ENCODE data around the gene MOB3B. TPM values are rescaled to one million over a fixed set of nuclear protein-coding genes. Genes with fewer than 3 reads are reported as not detected.

MOB3B gene
- total and polyA plus RNA-seq, 2 donors (not counting 1 experiment from before 2014, with no cell fraction given), result under 0.01 to 0.15 TPM

DNA sequence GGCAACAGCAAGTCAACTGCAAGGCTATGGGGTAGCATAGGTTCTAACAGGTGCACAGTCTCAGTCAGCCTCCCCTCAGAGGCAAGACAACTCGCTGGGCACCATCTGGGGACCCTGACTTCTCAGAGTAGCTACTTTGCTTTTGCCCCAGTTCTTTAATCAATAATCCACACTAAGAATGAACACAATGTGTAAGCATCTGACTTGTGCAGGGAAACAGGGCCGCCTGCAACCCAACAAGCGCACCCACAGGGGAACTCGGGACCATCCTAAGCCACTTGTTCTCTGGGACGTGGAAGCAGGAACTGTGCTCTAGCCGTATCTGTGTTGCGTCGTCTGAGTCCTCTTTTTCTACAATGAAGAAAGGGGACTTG is 1.9 kb downstream of the MOB3B start:
- no peaks in the 10 kb centered on the region for H3K9me3 ChIP-seq (ENCODE audit: control insufficient read depth, insufficient read depth, low read depth, low read length)
- no peak for DNase-seq (ENCODE audit: low read depth in 2 of 2)
- H2AFZ ChIP-seq (ENCODE audit: low read length), result no peak overlapping the region
- H3K27me3 ChIP-seq (ENCODE audit: control insufficient read depth, insufficient read depth, low read length), result peaks cover 15% of the 10 kb centered on the region
- peaks cover 7% of the 10 kb centered on the region for H3K4me1 ChIP-seq (ENCODE audit: control insufficient read depth, extremely low read depth, insufficient read depth, low read length)
- no peaks in the 10 kb centered on the region for H4K20me1 ChIP-seq (ENCODE audit: control insufficient read depth, extremely low read depth, insufficient read depth, low read length)
- TF ChIP-seq, protein P1, sequence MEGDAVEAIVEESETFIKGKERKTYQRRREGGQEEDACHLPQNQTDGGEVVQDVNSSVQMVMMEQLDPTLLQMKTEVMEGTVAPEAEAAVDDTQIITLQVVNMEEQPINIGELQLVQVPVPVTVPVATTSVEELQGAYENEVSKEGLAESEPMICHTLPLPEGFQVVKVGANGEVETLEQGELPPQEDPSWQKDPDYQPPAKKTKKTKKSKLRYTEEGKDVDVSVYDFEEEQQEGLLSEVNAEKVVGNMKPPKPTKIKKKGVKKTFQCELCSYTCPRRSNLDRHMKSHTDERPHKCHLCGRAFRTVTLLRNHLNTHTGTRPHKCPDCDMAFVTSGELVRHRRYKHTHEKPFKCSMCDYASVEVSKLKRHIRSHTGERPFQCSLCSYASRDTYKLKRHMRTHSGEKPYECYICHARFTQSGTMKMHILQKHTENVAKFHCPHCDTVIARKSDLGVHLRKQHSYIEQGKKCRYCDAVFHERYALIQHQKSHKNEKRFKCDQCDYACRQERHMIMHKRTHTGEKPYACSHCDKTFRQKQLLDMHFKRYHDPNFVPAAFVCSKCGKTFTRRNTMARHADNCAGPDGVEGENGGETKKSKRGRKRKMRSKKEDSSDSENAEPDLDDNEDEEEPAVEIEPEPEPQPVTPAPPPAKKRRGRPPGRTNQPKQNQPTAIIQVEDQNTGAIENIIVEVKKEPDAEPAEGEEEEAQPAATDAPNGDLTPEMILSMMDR (conservative IDR thresholded peaks at IDR 0.05 in 1 of 2, IDR thresholded peaks at IDR 0.05 in 1 of 2; ENCODE audit: low read depth in 1 of 2, low read length in 2 of 2), result no peak
- TF ChIP-seq EZH2 (IDR thresholded peaks at IDR 0.05; ENCODE audit: low read length, missing control alignments), result peak; percentile 37
- no peak overlapping the region for H3K4me2 ChIP-seq (ENCODE audit: extremely low read depth, insufficient read depth, low read length)
- H3K79me2 ChIP-seq (ENCODE audit: control insufficient read depth, insufficient read depth, low read length), result no peaks in the 10 kb centered on the region
- no peaks in the 10 kb centered on the region for H3K36me3 ChIP-seq (ENCODE audit: control insufficient read depth, insufficient read depth, low read length)
- no peak overlapping the region for H3K9ac ChIP-seq (ENCODE audit: insufficient read depth, low read length)
- H3K27ac ChIP-seq (ENCODE audit: insufficient read depth, low read length), result no peak overlapping the region
- peak overlapping the region in 1 of 4 experiments; percentile 75 for H3K4me3 ChIP-seq (replicated peaks in 1 of 4; ENCODE audit: control extremely low read depth in 1 of 4, insufficient read depth in 1 of 4, low read depth in 3 of 4, low read length in 4 of 4)

DNA sequence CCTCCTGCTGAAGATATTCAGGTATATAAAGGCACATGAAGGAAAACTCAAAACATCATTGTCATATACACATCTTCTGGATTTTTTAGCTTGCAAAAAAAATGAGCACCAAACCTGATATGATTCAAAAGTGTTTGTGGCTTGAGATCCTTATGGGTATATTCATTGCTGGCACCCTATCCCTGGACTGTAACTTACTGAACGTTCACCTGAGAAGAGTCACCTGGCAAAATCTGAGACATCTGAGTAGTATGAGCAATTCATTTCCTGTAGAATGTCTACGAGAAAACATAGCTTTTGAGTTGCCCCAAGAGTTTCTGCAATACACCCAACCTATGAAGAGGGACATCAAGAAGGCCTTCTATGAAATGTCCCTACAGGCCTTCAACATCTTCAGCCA is 5.4 kb downstream of the MOB3B start, which contains the start of gene IFNK:
TSS of gene IFNK (plus strand) at position 55 of the 400 bp plus-strand sequence. CDS start at position 102, 47 bp downstream.
- Histone ChIP-seq H3K9ac (ENCODE audit: insufficient read depth, low read length) (no peak within 1 kb of the TSS), H3K79me2 (ENCODE audit: control insufficient read depth, insufficient read depth, low read length) (no peaks in the 10 kb centered on the region), H3K4me3 (replicated peaks in 1 of 4; ENCODE audit: control extremely low read depth in 1 of 4, insufficient read depth in 1 of 4, low read depth in 3 of 4, low read length in 4 of 4) (no peak within 1 kb of the TSS), H3K36me3 (ENCODE audit: control insufficient read depth, insufficient read depth, low read length) (no peaks in the 10 kb centered on the region), H3K27me3 (ENCODE audit: control insufficient read depth, insufficient read depth, low read length) (peaks cover 13% of the 10 kb centered on the region), H4K20me1 (ENCODE audit: control insufficient read depth, extremely low read depth, insufficient read depth, low read length) (no peaks in the 10 kb centered on the region), H3K27ac (ENCODE audit: insufficient read depth, low read length) (no peak within 1 kb of the TSS), H3K4me1 (ENCODE audit: control insufficient read depth, extremely low read depth, insufficient read depth, low read length) (peaks cover 6% of the 10 kb centered on the region), H3K4me2 (ENCODE audit: extremely low read depth, insufficient read depth, low read length) (no peak within 1 kb of the TSS), H2AFZ (ENCODE audit: low read length) (no peak within 1 kb of the TSS), H3K9me3 (ENCODE audit: control insufficient read depth, insufficient read depth, low read depth, low read length) (no peaks in the 10 kb centered on the region)
- no peak for DNase-seq (ENCODE audit: low read depth in 2 of 2)
- TF ChIP-seq, protein P1 (conservative IDR thresholded peaks at IDR 0.05 in 1 of 2, IDR thresholded peaks at IDR 0.05 in 1 of 2; ENCODE audit: low read depth in 1 of 2, low read length in 2 of 2), result no peak
- no peak for TF ChIP-seq EZH2 (IDR thresholded peaks at IDR 0.05; ENCODE audit: low read length, missing control alignments)

DNA sequence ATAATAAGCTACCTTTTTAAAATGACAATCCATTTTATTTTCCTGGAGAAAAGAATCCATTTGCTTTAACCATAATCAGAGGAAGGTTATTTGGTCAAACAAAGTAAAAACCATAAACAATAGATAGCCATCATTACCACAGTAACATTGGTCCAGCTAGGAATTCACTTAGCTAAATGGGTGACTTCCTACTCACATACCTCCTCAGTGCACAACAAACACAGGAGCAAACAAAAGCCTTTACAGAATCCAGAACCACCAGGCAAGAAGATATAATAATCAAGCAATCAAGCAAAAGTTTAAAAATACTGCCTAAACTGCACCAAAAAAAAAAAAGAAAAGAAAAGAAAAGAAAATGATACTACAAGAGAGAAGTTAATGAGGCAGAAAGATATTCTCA is 6.5 kb downstream of the MOB3B start:
- Histone ChIP-seq H3K4me1 (ENCODE audit: control insufficient read depth, extremely low read depth, insufficient read depth, low read length) (no peaks in the 10 kb centered on the region), H4K20me1 (ENCODE audit: control insufficient read depth, extremely low read depth, insufficient read depth, low read length) (no peaks in the 10 kb centered on the region), H3K79me2 (ENCODE audit: control insufficient read depth, insufficient read depth, low read length) (no peaks in the 10 kb centered on the region), H3K4me2 (ENCODE audit: extremely low read depth, insufficient read depth, low read length) (no peak overlapping the region), H3K9ac (ENCODE audit: insufficient read depth, low read length) (no peak overlapping the region), H3K36me3 (ENCODE audit: control insufficient read depth, insufficient read depth, low read length) (no peaks in the 10 kb centered on the region), H3K9me3 (ENCODE audit: control insufficient read depth, insufficient read depth, low read depth, low read length) (no peaks in the 10 kb centered on the region), H3K27me3 (ENCODE audit: control insufficient read depth, insufficient read depth, low read length) (peaks cover 13% of the 10 kb centered on the region), H2AFZ (ENCODE audit: low read length) (no peak overlapping the region), H3K4me3 (replicated peaks in 1 of 4; ENCODE audit: control extremely low read depth in 1 of 4, insufficient read depth in 1 of 4, low read depth in 3 of 4, low read length in 4 of 4) (no peak overlapping the region), H3K27ac (ENCODE audit: insufficient read depth, low read length) (no peak overlapping the region)
- TF ChIP-seq, protein P1 (conservative IDR thresholded peaks at IDR 0.05 in 1 of 2, IDR thresholded peaks at IDR 0.05 in 1 of 2; ENCODE audit: low read depth in 1 of 2, low read length in 2 of 2), result no peak
- no peak for TF ChIP-seq EZH2 (IDR thresholded peaks at IDR 0.05; ENCODE audit: low read length, missing control alignments)
- no peak for DNase-seq (ENCODE audit: low read depth in 2 of 2)
